GM19043 (cell line): ENCODE data around the gene VPS45.
"Not testable (repeated sequence)": the region's sequence is repeated elsewhere in the genome, so short reads cannot be mapped to it uniquely, and the experiment has no call there.

Experiments used
- ATAC-seq: cut with Tn5 transposase; IDR thresholded peaks from one replicate; pipeline ENCODE4 v1.9.1; 2021; ENCODE audit warnings: low read depth; ENCODE audit not compliant: unreplicated experiment

VPS45 gene

GRCh38 chr1:150126811-150127210, 59.2 kb downstream of the VPS45 start:
- no peak for ATAC-seq

DNA sequence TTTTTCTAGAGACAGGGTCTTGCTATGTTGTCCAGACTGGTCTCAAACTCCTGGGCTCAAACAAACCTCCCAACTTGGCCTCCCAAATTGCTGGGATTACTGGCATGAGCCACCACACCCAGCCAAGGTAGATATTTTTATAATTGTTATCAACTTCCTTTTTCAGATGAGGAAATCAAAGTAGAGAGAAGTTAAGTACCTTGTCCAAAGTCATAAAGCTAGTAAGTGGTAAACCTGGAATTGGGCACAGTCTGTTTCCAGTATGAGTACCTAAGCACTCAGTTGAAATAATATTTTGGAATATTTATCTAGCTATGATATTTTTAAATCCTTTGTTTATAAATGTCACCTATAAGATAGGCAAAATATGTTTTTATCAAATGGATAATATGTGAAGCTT, 59.9 kb downstream of the VPS45 start:
- no peak for ATAC-seq

GRCh38 chr1:150127868-150128267, 60.3 kb downstream of the VPS45 start:
- ATAC-seq: no peak

GRCh38 chr1:150132372-150132771, 64.8 kb downstream of the VPS45 start:
- ATAC-seq: no peak

- ATAC-seq: no peak
These were observed 67.0 kb downstream of the VPS45 start for GRCh38 chr1:150134537-150134936.

- not testable (repeated sequence) for ATAC-seq
These were observed 67.8 kb downstream of the VPS45 start for GRCh38 chr1:150135400-150135799.

GRCh38 chr1:150138044-150138443, 70.5 kb downstream of the VPS45 start:
- no peak for ATAC-seq

- no peak for ATAC-seq
These were observed 73.9 kb downstream of the VPS45 start for GRCh38 chr1:150141452-150141851.

DNA sequence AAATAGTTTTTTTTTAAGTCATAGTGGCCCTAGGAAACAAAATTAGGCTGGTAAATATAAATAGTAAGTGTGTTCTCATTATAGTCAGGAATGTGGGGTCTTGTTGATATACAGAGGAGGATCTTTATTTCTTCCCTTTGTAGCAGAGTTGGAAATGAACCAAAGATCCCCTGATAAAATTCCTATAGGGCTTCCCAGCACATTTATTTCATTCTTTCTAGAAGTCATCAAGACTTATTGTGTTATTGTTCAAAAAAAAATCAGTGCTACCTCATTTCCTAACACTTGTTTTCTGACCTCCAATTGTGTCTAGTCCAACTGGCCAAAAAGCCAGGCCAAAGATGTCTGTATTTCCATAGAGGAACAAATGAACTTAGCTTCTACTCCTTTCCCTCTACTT, 74.5 kb downstream of the VPS45 start:
- ATAC-seq: no peak

DNA sequence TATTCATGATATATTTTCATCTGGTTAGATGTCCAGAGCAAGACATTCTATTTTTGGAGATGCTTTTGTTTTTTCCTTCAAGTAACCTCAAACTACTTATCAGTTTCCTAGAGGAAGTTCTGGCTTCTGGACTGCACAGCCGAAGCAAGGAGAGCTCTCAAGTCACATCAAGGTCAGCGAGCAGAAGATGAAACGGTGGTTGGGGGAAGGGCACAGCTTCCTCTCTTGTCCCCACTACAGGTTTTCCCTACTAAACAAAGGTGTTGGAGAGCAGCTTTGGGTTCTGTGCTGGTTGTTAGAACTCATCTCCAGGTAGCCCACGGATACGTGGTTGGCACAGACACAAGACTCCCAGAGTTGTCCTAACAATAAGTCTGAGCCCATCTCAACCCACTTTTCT, 77.0 kb downstream of the VPS45 start:
- ATAC-seq: no peak

DNA sequence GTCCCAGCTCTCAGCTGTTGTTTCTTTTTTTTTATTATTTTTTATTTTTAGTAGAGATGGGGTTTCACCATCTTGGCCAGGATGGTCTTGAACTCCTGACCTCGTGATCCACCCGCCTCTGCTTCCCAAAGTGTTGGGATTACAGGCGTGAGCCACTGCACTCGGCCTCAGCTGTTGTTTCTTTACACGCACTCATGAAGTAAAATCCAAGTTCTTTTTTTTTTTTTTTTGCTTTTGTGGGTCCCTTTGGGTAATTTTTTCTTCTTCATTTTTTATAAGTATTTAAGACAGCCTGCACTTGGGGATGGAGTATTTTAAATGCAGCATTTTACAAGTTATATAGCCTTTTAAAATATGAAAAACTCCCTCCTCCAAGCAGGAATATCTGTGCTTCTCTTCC, 78.4 kb downstream of the VPS45 start:
- ATAC-seq: not testable (repeated sequence)

- ATAC-seq: no peak
These were observed 79.4 kb downstream of the VPS45 start for GRCh38 chr1:150146849-150147542.

- no peak for ATAC-seq
These were observed 81.3 kb downstream of the VPS45 start for GRCh38 chr1:150148837-150149270.

GRCh38 chr1:150149271-150150132, 81.9 kb downstream of the VPS45 start, which contains the start of gene PLEKHO1:
TSS of gene PLEKHO1 (plus strand) at chr1:150149916. CDS start at chr1:150150258, 342 bp downstream.
- ATAC-seq: no peak

GRCh38 chr1:150150133-150151021, 82.8 kb downstream of the VPS45 start:
- no peak for ATAC-seq

GRCh38 chr1:150151291-150152181, 84.0 kb downstream of the VPS45 start:
- no peak for ATAC-seq

GRCh38 chr1:150152182-150152536, 84.6 kb downstream of the VPS45 start:
- ATAC-seq: no peak

GRCh38 chr1:150152772-150153456, 85.3 kb downstream of the VPS45 start:
- no peak for ATAC-seq

DNA sequence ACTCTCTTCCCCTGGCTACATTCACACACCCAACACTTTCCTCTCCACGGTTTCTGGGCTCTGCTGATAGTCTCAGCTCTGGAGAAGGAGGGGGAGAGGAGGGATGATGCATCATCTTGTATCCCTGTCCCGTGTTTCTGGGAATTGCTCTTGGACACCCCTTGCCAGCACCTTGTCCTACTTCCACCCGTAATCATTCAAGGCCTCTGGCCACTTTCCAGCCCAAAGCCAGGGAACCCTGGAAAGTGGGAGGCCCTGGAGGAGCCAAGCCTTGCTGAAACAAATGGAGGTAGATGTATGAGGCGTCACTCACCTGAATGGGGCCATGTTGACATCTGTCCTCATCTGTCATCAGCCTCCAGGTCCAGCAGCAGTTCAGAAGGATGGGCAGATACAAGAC, 86.6 kb downstream of the VPS45 start:
- no peak for ATAC-seq
